Muscle layer of duodenum (tissue), 2 donors: ENCODE data around the gene MRPL54.
"Not testable (repeated sequence)": the region's sequence is repeated elsewhere in the genome, so short reads cannot be mapped to it uniquely, and the experiment has no call there.

Experiments
- H3K27ac ChIP-seq: one replicate; pipeline ENCODE4 v1.7.0; 2013; ENCODE audit warnings: mild to moderate bottlenecking, low read length
- H3K27me3 ChIP-seq: one replicate; pipeline ENCODE4 v1.7.0; 2013; ENCODE audit warnings: low read depth, mild to moderate bottlenecking, control low read depth, low read length
- H3K36me3 ChIP-seq, 2 donors: one replicate each; pipeline ENCODE4 v1.7.0; 2013; ENCODE audit warnings: low read length in 2 of 2, control low read depth in 1 of 2, mild to moderate bottlenecking in 1 of 2; ENCODE audit not compliant: insufficient read depth in 2 of 2, control insufficient read depth in 1 of 2
- H3K4me1 ChIP-seq, 2 donors: one replicate each; pipeline ENCODE4 v1.7.0; 2013; ENCODE audit warnings: low read length in 2 of 2, mild to moderate bottlenecking in 2 of 2, control low read depth in 1 of 2, moderate library complexity in 1 of 2; ENCODE audit not compliant: insufficient read depth in 2 of 2, control insufficient read depth in 1 of 2
- H3K4me3 ChIP-seq, 2 donors: one replicate each; pipeline ENCODE4 v1.7.0; 2013; ENCODE audit warnings: low read length in 2 of 2, low read depth in 1 of 2, mild to moderate bottlenecking in 1 of 2
- H3K9me3 ChIP-seq, 2 donors: one replicate each; pipeline ENCODE4 v1.7.0; 2013; ENCODE audit warnings: low read length in 2 of 2, control low read depth in 1 of 2, mild to moderate bottlenecking in 1 of 2; ENCODE audit not compliant: control insufficient read depth in 1 of 2
- donor health status: healthy.

Gene MRPL54

DNA sequence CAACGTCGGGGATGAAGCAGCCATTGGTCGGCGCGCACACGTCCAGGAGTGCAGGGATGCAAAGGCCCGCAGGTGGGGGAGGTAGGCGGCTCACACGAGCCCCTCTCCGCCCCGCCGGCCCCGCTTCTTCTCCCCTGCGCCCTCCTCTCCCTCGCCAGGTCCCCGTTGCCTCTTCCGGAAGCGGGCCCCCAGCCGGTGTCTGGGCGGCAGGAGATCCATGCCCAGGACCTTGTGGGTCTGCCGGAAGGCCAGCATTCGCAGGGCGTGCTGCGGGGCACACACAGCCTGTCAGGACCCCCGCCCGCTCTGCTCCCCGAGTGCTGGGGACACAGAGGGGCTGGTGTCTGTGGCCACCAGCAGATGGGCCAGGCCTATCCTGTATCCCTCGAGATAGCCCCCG lies 43.4 kb downstream of the MRPL54 start:
- H3K9me3 ChIP-seq: no peaks in the 10 kb centered on the region
- H3K4me3 ChIP-seq: no peak overlapping the region
- H3K27me3 ChIP-seq: peaks cover 7% of the 10 kb centered on the region
- peaks cover 0 to 11% of the 10 kb centered on the region in 2 donors for H3K4me1 ChIP-seq
- H3K36me3 ChIP-seq: no peaks in the 10 kb centered on the region
- H3K27ac ChIP-seq: no peak overlapping the region

DNA sequence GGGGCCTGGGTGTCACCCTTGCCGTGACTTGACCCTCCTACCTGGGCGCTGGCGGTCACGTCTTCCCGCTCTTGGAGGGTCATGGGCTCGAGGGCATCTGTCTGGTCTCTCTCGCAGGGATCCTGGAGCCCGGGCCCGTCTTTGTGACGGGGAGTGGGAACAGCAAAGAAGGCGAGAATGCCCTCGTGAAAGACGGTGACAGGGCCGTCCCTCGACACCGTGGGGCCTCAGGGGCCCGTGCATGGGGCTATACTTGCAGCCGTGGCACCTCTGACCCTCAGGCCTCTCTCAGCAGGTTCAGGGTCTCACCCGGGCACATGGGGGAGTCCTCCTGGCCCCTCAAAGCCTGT lies 44.6 kb downstream of the MRPL54 start:
- no peak overlapping the region for H3K4me3 ChIP-seq
- no peak overlapping the region for H3K27ac ChIP-seq
- no peaks in the 10 kb centered on the region for H3K9me3 ChIP-seq
- H3K4me1 ChIP-seq: no peaks in the 10 kb centered on the region
- H3K27me3 ChIP-seq: no peaks in the 10 kb centered on the region
- no peaks in the 10 kb centered on the region for H3K36me3 ChIP-seq

DNA sequence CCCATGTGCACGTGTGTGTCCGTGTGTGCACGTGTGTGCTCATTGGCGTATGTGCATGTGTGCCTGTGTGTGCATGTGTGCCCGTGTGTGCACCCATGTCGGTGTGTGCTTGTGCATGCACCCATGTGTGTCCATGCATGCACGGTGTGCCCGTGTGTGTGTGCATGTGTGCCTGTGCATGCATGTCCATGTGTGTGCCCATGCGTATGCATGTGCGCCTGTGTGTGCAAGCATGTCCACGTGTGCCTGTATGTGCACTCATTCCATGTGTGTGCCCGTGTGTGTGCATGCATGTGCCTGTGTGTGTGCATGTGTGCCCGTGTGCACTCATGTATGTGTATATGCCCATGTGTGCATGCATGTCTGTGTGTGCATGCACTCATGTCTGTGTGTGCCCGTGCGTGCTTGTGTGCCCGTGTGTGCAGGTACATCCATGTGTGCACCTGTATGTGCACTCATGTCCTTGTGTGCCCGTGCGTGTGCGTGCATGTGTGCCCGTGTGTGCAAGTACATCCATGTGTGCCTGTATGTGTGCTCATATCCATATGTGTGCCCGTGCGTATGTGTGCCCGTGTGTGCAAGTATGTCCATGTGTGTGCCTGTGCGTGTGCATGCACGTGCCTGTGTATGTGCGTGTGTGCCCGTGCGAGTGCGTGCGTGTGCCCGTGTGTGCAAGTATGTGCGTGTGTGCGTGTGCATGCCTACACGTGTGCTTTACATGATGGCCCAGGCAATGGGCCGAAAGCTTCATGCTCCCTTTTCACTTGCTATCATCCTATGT lies 45.3 kb downstream of the MRPL54 start:
- Histone ChIP-seq H3K9me3 (no peaks in the 10 kb centered on the region), H3K36me3 (no peaks in the 10 kb centered on the region), H3K4me1 (no peaks in the 10 kb centered on the region), H3K27ac (no peak overlapping the region), H3K4me3 (no peak overlapping the region), H3K27me3 (no peaks in the 10 kb centered on the region)

DNA sequence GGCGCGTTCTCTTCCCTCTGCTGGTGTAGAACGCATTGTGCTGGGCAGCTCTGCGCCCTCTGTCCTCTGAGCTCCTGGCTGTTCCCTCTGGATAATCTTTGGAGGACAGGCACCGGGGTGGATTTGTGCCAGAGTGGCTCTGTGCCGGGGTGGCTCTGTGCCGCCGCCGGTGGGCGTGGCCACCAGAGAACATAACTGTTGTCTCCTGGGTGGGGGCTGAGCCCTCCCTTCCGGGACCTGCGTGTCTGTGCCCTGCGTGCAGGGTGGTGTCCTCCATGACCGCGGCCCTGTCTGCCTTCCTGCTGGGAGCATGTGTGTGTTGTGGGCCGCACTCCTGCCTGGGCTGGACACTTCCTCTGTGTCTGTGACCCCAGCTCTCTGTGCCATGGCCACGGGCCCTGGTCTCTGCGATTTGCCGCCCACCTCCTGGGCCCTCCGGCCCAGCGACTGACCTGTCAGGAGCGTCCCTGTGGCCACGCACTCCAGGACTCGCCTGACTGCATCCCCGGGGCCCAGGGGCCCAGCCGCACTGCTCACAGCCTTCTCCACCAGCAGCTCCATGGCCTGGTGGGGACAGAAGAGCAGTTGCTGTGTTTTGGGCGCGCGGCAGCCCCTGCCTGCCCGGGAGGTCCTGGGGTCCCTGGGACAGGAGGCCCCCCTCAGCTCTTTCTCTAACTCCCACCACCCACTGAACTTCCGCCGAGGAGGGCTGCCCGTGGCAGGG lies 46.1 kb downstream of the MRPL54 start:
- Histone ChIP-seq H3K27me3 (no peaks in the 10 kb centered on the region), H3K4me1 (no peaks in the 10 kb centered on the region), H3K36me3 (no peaks in the 10 kb centered on the region), H3K4me3 (no peak overlapping the region), H3K27ac (no peak overlapping the region), H3K9me3 (no peaks in the 10 kb centered on the region)

DNA sequence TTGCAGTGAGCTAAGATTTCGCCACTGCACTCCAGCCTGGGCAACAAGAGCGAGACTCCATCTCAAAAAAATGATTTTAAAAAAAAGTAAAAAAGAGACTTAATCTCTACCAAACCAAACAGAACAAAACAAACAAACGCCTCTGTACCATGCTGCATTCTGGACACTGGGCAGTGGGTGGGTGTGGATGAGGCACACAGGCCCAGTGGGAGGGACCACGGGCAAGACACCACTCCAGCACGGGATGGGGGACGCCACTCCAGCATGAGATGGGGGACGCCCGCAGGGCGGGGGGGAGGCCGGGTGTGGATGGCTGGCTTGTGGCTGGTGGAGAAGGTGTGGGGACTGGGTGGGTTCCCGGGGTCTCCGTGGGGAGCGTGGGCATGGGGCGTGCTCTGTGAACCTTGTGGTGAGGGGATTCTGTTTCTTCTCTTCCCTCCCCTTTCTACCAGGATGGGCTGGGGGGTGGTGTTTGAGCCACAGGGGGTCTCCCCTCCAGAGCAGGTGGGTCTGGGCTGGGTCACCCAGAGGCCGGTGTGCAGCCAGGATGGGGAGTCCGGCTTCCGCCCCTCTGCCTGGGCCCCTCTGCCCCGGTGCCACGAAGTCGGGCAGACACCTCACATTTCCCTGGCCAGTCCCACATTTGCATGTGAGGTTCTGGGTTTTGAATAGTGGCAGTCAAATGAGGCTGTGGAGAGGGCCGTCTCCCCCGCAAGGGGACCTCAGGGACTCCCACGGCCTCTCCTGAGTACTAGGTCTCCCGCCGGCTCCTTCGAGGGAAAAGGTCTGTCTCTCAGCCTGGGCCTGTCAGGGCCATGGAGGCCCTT lies 47.6 kb downstream of the MRPL54 start:
- Histone ChIP-seq H3K36me3 (no peaks in the 10 kb centered on the region), H3K27ac (no peak overlapping the region), H3K4me1 (no peaks in the 10 kb centered on the region), H3K4me3 (no peak overlapping the region), H3K9me3 (no peaks in the 10 kb centered on the region), H3K27me3 (no peaks in the 10 kb centered on the region)

DNA sequence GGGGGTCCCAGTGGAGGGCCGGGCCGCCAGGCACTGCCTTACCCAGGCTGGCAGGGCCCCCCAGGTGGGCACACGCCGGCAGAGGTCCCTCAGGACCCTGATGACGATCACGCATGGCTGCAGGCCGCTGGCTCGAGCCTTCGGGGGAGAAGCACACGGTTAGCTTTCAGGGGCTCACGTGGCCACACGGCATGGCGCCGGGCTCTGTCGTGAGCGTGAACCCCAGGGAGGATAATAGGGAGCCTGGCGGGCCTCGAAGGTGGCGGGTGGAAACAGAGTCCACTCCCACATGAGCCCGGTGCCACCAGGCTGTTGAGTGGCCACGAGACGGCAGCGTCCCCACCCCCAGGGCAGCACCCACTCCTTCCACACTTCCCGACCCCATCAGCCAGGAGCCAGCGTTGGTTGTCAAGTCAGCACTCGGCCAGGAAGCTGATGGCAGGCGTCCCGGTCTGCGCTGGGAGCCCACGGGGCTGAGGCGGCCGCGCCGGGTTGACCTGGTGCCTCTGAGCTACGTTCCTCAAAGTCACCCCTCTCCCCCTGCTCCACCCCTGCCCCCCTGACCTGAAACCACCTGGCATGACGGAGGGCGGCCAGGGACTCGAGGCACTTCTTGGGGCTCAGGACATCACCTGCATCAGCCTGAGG lies 48.4 kb downstream of the MRPL54 start:
- Histone ChIP-seq H3K4me3 (no peak overlapping the region), H3K4me1 (no peaks in the 10 kb centered on the region), H3K9me3 (no peaks in the 10 kb centered on the region), H3K27ac (no peak overlapping the region), H3K27me3 (no peaks in the 10 kb centered on the region), H3K36me3 (no peaks in the 10 kb centered on the region)

DNA sequence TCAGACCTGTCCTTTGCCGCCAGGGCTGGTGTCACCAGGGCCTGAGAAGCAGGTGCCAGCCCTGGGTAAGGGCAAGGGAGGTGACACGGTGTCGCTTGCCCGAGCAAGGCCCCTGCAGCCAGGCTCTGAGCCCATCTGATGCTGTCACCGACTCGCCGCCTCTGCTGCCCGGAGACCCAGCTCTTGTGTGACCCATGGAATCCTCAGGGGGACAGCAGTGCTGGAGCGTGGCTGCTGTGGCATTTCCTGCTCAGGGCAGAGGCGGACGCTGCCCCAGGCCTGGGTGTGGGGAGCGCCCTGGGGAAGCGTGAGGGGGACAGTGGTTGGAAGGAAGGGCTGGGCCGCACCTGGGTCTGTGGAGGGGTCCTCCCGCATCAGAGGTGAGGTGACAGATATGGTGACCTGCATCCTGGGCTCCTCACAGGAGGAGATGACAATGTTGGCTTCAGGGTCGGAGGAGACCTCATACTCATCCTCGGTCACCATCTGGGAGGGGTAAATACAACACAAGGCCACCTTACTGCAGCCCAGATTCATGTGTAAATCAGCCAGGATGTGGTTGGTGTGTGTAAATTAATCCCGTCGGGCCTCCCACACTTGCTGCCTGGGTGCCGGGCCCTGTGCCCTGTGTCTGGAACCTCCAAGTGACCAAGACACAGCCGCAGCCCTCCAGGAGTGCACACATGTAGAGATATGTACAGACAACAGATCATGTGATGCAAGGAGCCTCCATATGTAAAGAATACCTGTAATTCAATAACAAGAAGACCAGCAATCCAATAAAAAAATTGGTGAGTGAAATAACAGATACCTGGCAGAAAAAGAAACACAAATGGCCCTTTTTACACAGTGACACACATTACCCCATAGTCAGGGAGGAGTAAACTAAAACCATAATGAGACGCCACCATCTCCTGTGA lies 51.3 kb downstream of the MRPL54 start:
- Histone ChIP-seq H3K36me3 (no peaks in the 10 kb centered on the region), H3K27ac (no peak overlapping the region), H3K4me1 (no peaks in the 10 kb centered on the region), H3K27me3 (no peaks in the 10 kb centered on the region), H3K4me3 (no peak overlapping the region), H3K9me3 (no peaks in the 10 kb centered on the region)

DNA sequence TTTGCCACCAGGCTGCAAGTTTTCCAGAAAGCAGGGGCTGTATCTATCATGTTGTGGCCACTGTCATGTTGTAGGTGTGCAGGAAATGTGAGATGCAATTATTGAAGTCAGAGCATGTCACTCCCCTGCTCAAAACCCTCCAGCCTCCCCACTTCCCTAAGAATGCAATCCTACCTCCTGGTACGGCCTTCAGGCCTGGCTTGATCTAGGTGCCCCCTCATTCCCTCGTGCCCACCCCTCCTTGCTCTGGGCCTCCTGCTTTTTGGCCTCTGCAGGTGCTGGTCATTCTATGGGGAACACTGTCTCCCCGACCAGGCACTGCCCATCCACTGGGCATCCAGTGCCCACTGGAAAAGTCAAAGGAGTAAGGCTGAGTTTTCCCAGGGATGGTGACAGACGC lies 52.2 kb downstream of the MRPL54 start:
- H3K4me1 ChIP-seq: no peaks in the 10 kb centered on the region
- no peak overlapping the region for H3K27ac ChIP-seq
- H3K36me3 ChIP-seq: no peaks in the 10 kb centered on the region
- no peaks in the 10 kb centered on the region for H3K9me3 ChIP-seq
- H3K27me3 ChIP-seq: no peaks in the 10 kb centered on the region
- no peak overlapping the region for H3K4me3 ChIP-seq

DNA sequence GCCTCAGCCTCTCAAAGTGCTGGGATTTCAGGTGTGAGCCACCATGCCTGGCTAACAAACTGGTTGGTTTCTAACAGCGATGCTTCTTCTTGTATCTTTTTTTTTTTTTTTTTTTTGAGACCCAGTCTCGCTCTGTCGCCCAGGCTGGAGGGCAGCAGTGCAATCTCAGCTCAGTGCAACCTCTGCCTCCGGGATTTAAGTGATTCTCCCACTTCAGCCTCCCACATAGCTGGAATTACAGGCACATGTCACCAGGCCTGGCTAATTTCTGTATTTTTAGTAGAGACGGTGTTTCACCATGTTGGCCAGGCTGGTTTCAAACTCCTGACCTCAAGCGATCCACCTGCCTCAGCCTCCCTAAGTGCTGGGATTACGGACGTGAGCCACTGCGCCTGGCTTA lies 53.7 kb downstream of the MRPL54 start:
- H3K9me3 ChIP-seq, H3K27ac ChIP-seq, H3K36me3 ChIP-seq, H3K4me3 ChIP-seq, H3K27me3 ChIP-seq, H3K4me1 ChIP-seq: not testable (repeated sequence)

DNA sequence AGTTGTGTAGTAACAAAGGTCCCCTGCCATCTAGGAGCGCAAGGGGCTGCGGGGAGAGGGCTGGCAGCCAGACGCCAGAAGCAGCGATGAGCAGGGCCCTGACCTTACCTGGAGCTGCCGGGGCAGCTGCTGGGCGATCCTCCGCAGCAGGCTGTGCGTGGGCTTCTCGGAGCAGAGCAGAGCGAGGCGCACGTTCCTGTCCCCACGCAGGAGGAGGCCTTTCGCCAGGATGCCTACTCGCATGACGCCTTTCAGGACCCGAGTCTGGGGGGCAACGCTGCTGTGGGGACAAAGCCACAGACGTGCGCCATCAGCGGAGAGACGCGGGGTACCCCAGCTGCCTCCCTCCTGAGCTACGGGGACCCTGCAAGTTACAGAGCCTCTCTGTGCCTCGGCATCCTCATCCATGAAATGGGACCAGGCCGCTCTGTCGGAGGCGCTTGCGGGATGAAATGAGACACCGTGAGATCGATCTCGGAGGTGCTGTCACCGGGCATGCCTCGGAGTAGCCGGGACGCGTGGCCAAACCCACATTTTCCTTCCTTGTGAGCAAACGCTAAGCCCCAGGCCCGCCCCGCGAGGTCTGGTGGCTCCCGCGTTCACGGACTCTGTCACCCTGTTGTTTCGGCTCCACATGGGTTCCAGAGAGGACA lies 54.2 kb downstream of the MRPL54 start:
- no peaks in the 10 kb centered on the region for H3K27me3 ChIP-seq
- no peaks in the 10 kb centered on the region for H3K36me3 ChIP-seq
- no peak overlapping the region for H3K4me3 ChIP-seq
- no peaks in the 10 kb centered on the region for H3K4me1 ChIP-seq
- no peak overlapping the region for H3K27ac ChIP-seq
- no peaks in the 10 kb centered on the region for H3K9me3 ChIP-seq
